ENCODE results near the gene PRKCB. TPM values are rescaled to one million over a fixed set of nuclear protein-coding genes. Genes with fewer than 3 reads are reported as not detected.

PRKCB gene
- total and polyA plus RNA-seq, 2 experiments from 2014 or later = 3.7 to 16.4 TPM

DNA sequence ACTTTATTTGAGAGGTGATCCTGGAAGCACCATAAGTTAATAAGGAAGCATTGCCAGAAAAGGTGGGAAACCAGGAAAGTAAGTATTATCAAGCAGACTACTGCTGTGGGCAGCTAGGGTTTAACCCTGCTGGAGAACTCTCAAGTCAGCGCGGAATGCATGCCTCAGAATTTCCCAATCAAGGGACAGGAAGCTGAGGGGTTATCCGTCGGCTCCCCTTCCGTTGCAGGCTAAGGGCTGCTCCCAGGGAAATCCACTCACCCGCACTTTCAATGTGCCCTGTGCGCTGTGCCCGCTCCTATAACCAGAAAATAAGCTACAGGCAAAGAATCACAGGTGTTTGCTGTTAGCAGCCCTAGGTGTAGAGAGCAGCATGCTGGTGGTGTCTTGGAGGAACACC lies 281.9 kb downstream of the PRKCB start:
- Histone ChIP-seq H3K4me1 (ENCODE audit: insufficient read depth) (peaks cover 38% of the 10 kb centered on the region), H3F3A (replicated peaks; ENCODE audit: low read depth) (no peaks in the 10 kb centered on the region), H3K27me3 (ENCODE audit: insufficient read depth) (no peaks in the 10 kb centered on the region), H3K36me3 (ENCODE audit: insufficient read depth) (no peaks in the 10 kb centered on the region), H3K4me3 (no peak overlapping the region), H3K27ac (ENCODE audit: low read depth) (no peak overlapping the region), H2AFZ (peak overlapping the region; percentile 61; the same call in 1 of the 2 replicates), H3K4me2 (peak overlapping the region; percentile 3; the same call in 1 of the 2 replicates), H3K9me2 (ENCODE audit: insufficient read depth) (no peaks in the 10 kb centered on the region; the same call in 1 of the 2 replicates), H4K20me1 (replicated peaks; ENCODE audit: insufficient read depth) (no peaks in the 10 kb centered on the region), H3K79me2 (replicated peaks; ENCODE audit: insufficient read depth) (no peaks in the 10 kb centered on the region)
- peak; percentile 53 for DNase-seq (ENCODE audit: low spot score)
- TF ChIP-seq, protein P1, sequence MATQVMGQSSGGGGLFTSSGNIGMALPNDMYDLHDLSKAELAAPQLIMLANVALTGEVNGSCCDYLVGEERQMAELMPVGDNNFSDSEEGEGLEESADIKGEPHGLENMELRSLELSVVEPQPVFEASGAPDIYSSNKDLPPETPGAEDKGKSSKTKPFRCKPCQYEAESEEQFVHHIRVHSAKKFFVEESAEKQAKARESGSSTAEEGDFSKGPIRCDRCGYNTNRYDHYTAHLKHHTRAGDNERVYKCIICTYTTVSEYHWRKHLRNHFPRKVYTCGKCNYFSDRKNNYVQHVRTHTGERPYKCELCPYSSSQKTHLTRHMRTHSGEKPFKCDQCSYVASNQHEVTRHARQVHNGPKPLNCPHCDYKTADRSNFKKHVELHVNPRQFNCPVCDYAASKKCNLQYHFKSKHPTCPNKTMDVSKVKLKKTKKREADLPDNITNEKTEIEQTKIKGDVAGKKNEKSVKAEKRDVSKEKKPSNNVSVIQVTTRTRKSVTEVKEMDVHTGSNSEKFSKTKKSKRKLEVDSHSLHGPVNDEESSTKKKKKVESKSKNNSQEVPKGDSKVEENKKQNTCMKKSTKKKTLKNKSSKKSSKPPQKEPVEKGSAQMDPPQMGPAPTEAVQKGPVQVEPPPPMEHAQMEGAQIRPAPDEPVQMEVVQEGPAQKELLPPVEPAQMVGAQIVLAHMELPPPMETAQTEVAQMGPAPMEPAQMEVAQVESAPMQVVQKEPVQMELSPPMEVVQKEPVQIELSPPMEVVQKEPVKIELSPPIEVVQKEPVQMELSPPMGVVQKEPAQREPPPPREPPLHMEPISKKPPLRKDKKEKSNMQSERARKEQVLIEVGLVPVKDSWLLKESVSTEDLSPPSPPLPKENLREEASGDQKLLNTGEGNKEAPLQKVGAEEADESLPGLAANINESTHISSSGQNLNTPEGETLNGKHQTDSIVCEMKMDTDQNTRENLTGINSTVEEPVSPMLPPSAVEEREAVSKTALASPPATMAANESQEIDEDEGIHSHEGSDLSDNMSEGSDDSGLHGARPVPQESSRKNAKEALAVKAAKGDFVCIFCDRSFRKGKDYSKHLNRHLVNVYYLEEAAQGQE (IDR thresholded peaks at IDR 0.05; ENCODE audit: unreplicated experiment) = no peak
- TF ChIP-seq ETS1 (IDR thresholded peaks at IDR 0.05) (no peak), NANOG (IDR thresholded peaks at IDR 0.05; ENCODE audit: borderline replicate concordance) (no peak), ZNF331 (CRISPR knock-in tag; IDR thresholded peaks at IDR 0.05; ENCODE audit: low read depth) (no peak), POLR2AphosphoS5 (IDR thresholded peaks at IDR 0.05; ENCODE audit: low read depth) (no peak), STAT1 (IDR thresholded peaks at IDR 0.05; ENCODE audit: unreplicated experiment) (no peak), JUNB (IDR thresholded peaks at IDR 0.05; ENCODE audit: unreplicated experiment) (no peak), EZH2phosphoT487 (IDR thresholded peaks at IDR 0.05; ENCODE audit: unreplicated experiment) (no peak), CTCF (conservative IDR thresholded peaks at IDR 0.05; ENCODE audit: low read depth in 2 of 2) (no peak), ZNF114 (CRISPR knock-in tag; IDR thresholded peaks at IDR 0.05) (no peak), CREB1 (CRISPR knock-in tag; IDR thresholded peaks at IDR 0.05; ENCODE audit: low read depth) (no peak), EZH2 (IDR thresholded peaks at IDR 0.05; ENCODE audit: low read depth, unreplicated experiment) (no peak)
- TF ChIP-seq, protein P2, sequence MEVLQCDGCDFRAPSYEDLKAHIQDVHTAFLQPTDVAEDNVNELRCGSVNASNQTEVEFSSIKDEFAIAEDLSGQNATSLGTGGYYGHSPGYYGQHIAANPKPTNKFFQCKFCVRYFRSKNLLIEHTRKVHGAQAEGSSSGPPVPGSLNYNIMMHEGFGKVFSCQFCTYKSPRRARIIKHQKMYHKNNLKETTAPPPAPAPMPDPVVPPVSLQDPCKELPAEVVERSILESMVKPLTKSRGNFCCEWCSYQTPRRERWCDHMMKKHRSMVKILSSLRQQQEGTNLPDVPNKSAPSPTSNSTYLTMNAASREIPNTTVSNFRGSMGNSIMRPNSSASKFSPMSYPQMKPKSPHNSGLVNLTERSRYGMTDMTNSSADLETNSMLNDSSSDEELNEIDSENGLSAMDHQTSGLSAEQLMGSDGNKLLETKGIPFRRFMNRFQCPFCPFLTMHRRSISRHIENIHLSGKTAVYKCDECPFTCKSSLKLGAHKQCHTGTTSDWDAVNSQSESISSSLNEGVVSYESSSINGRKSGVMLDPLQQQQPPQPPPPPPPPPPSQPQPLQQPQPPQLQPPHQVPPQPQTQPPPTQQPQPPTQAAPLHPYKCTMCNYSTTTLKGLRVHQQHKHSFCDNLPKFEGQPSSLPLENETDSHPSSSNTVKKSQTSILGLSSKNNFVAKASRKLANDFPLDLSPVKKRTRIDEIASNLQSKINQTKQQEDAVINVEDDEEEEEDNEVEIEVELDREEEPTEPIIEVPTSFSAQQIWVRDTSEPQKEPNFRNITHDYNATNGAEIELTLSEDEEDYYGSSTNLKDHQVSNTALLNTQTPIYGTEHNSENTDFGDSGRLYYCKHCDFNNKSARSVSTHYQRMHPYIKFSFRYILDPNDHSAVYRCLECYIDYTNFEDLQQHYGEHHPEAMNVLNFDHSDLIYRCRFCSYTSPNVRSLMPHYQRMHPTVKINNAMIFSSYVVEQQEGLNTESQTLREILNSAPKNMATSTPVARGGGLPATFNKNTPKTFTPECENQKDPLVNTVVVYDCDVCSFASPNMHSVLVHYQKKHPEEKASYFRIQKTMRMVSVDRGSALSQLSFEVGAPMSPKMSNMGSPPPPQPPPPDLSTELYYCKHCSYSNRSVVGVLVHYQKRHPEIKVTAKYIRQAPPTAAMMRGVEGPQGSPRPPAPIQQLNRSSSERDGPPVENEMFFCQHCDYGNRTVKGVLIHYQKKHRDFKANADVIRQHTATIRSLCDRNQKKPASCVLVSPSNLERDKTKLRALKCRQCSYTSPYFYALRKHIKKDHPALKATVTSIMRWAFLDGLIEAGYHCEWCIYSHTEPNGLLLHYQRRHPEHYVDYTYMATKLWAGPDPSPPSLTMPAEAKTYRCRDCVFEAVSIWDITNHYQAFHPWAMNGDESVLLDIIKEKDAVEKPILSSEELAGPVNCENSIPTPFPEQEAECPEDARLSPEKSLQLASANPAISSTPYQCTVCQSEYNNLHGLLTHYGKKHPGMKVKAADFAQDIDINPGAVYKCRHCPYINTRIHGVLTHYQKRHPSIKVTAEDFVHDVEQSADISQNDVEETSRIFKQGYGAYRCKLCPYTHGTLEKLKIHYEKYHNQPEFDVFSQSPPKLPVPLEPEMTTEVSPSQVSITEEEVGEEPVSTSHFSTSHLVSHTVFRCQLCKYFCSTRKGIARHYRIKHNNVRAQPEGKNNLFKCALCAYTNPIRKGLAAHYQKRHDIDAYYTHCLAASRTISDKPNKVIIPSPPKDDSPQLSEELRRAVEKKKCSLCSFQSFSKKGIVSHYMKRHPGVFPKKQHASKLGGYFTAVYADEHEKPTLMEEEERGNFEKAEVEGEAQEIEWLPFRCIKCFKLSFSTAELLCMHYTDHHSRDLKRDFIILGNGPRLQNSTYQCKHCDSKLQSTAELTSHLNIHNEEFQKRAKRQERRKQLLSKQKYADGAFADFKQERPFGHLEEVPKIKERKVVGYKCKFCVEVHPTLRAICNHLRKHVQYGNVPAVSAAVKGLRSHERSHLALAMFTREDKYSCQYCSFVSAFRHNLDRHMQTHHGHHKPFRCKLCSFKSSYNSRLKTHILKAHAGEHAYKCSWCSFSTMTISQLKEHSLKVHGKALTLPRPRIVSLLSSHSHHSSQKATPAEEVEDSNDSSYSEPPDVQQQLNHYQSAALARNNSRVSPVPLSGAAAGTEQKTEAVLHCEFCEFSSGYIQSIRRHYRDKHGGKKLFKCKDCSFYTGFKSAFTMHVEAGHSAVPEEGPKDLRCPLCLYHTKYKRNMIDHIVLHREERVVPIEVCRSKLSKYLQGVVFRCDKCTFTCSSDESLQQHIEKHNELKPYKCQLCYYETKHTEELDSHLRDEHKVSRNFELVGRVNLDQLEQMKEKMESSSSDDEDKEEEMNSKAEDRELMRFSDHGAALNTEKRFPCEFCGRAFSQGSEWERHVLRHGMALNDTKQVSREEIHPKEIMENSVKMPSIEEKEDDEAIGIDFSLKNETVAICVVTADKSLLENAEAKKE (CRISPR knock-in tag; IDR thresholded peaks at IDR 0.05) = no peak
- Mint-ChIP-seq H3K4me1 (peaks cover 45% of the 10 kb centered on the region), H3K9me3 (no peaks in the 10 kb centered on the region; the same call in 2 of the 3 replicates), H3K27me3 (ENCODE audit: insufficient read depth, low read depth, poor library complexity) (peaks cover 2% of the 10 kb centered on the region), H3K27ac (no peak overlapping the region), H3K4me3 (no peak overlapping the region), H3K36me3 (ENCODE audit: low read depth) (peaks cover 2% of the 10 kb centered on the region; the same call in 1 of the 3 replicates)
- peak; percentile 84 for ATAC-seq
